IPS-20b (cell line): ENCODE measurements around the gene F9.

Experiments used
- H3K27ac ChIP-seq: one replicate; pipeline ENCODE4 v1.5.1; 2013; ENCODE audit warnings: low read length
- H3K27me3 ChIP-seq: 2 replicates; pipeline ENCODE4 v1.6.1; 2013; ENCODE audit warnings: mild to moderate bottlenecking, low read length, inconsistent platforms; ENCODE audit not compliant: insufficient read depth
- H3K36me3 ChIP-seq: 2 replicates; pipeline ENCODE4 v1.6.1; 2013; ENCODE audit warnings: low read depth, mild to moderate bottlenecking, inconsistent platforms, low read length, moderate library complexity; ENCODE audit not compliant: insufficient read depth
- H3K4me1 ChIP-seq: 2 replicates; pipeline ENCODE4 v1.6.1; 2013; ENCODE audit warnings: mild to moderate bottlenecking, control low read depth, inconsistent platforms, low read length, moderate library complexity; ENCODE audit not compliant: insufficient read depth
- H3K4me3 ChIP-seq: 2 replicates; pipeline ENCODE4 v1.5.1; 2013; ENCODE audit warnings: mild to moderate bottlenecking, low read length, inconsistent platforms
- H3K9ac ChIP-seq: 2 replicates; pipeline ENCODE4 v1.6.1; 2013; ENCODE audit warnings: low read depth, mild to moderate bottlenecking, inconsistent platforms, low read length, moderate library complexity
- H3K9me3 ChIP-seq: 2 replicates; pipeline ENCODE4 v1.6.1; 2013; ENCODE audit warnings: mild to moderate bottlenecking, low read depth, low read length, inconsistent platforms; ENCODE audit not compliant: insufficient read depth

Gene F9

GRCh38 chrX:139543920-139544319 is 13.4 kb downstream of the F9 start:
- H3K4me3 ChIP-seq: no peak overlapping the region
- H3K9me3 ChIP-seq: no peaks in the 10 kb centered on the region
- no peak overlapping the region for H3K27ac ChIP-seq
- no peaks in the 10 kb centered on the region for H3K36me3 ChIP-seq
- no peak overlapping the region for H3K9ac ChIP-seq
- no peaks in the 10 kb centered on the region for H3K27me3 ChIP-seq
- no peaks in the 10 kb centered on the region for H3K4me1 ChIP-seq

GRCh38 chrX:139544591-139544990 is 14.1 kb downstream of the F9 start:
- Histone ChIP-seq H3K27me3 (no peaks in the 10 kb centered on the region), H3K9me3 (no peaks in the 10 kb centered on the region), H3K27ac (no peak overlapping the region)

GRCh38 chrX:139554376-139554775 is 23.8 kb downstream of the F9 start:
- H3K4me1 ChIP-seq: no peaks in the 10 kb centered on the region
- H3K9me3 ChIP-seq: no peaks in the 10 kb centered on the region
- no peak overlapping the region for H3K27ac ChIP-seq
- H3K9ac ChIP-seq: no peak overlapping the region
- no peaks in the 10 kb centered on the region for H3K36me3 ChIP-seq
- H3K4me3 ChIP-seq: no peak overlapping the region
- H3K27me3 ChIP-seq: no peaks in the 10 kb centered on the region

More at GRCh38 chrX:139544591-139544990, 14.1 kb downstream of the F9 start:
- Histone ChIP-seq H3K36me3 (no peaks in the 10 kb centered on the region), H3K9ac (no peak overlapping the region), H3K4me1 (no peaks in the 10 kb centered on the region), H3K4me3 (no peak overlapping the region)

- Histone ChIP-seq H3K27me3 (no peaks in the 10 kb centered on the region), H3K27ac (no peak overlapping the region), H3K9ac (no peak overlapping the region), H3K4me1 (no peaks in the 10 kb centered on the region), H3K9me3 (no peaks in the 10 kb centered on the region), H3K36me3 (no peaks in the 10 kb centered on the region), H3K4me3 (no peak overlapping the region)
These were observed 24.6 kb downstream of the F9 start for GRCh38 chrX:139554991-139555675.

GRCh38 chrX:139559383-139560042 is 29.0 kb downstream of the F9 start:
- Histone ChIP-seq H3K4me3 (no peak overlapping the region), H3K36me3 (no peaks in the 10 kb centered on the region), H3K27ac (no peak overlapping the region), H3K9me3 (no peaks in the 10 kb centered on the region), H3K27me3 (no peaks in the 10 kb centered on the region), H3K9ac (no peak overlapping the region), H3K4me1 (no peaks in the 10 kb centered on the region)

GRCh38 chrX:139560221-139560620 is 29.7 kb downstream of the F9 start:
- no peak overlapping the region for H3K9ac ChIP-seq

GRCh38 chrX:139563251-139563650 is 32.7 kb downstream of the F9 start:
- Histone ChIP-seq H3K4me3 (no peak overlapping the region), H3K27ac (no peak overlapping the region), H3K4me1 (no peaks in the 10 kb centered on the region), H3K36me3 (no peaks in the 10 kb centered on the region), H3K9ac (no peak overlapping the region), H3K27me3 (no peaks in the 10 kb centered on the region), H3K9me3 (no peaks in the 10 kb centered on the region)

More at GRCh38 chrX:139560221-139560620, 29.7 kb downstream of the F9 start:
- no peaks in the 10 kb centered on the region for H3K4me1 ChIP-seq
- H3K9me3 ChIP-seq: no peaks in the 10 kb centered on the region
- no peak overlapping the region for H3K4me3 ChIP-seq
- no peaks in the 10 kb centered on the region for H3K27me3 ChIP-seq
- H3K27ac ChIP-seq: no peak overlapping the region
- no peaks in the 10 kb centered on the region for H3K36me3 ChIP-seq

- no peaks in the 10 kb centered on the region for H3K4me1 ChIP-seq
These were observed 36.4 kb downstream of the F9 start for GRCh38 chrX:139566981-139567380.

GRCh38 chrX:139581068-139581467 is 50.5 kb downstream of the F9 start:
- Histone ChIP-seq H3K9ac (no peak overlapping the region), H3K36me3 (no peaks in the 10 kb centered on the region), H3K4me3 (no peak overlapping the region), H3K4me1 (no peaks in the 10 kb centered on the region), H3K27me3 (no peaks in the 10 kb centered on the region), H3K27ac (no peak overlapping the region), H3K9me3 (no peaks in the 10 kb centered on the region)

More at GRCh38 chrX:139566981-139567380, 36.4 kb downstream of the F9 start:
- H3K9me3 ChIP-seq: no peaks in the 10 kb centered on the region
- no peak overlapping the region for H3K4me3 ChIP-seq
- H3K27ac ChIP-seq: no peak overlapping the region
- H3K9ac ChIP-seq: no peak overlapping the region
- no peaks in the 10 kb centered on the region for H3K36me3 ChIP-seq
- H3K27me3 ChIP-seq: no peaks in the 10 kb centered on the region

- Histone ChIP-seq H3K36me3 (no peaks in the 10 kb centered on the region), H3K4me3 (no peak overlapping the region), H3K27me3 (no peaks in the 10 kb centered on the region), H3K27ac (no peak overlapping the region), H3K4me1 (no peaks in the 10 kb centered on the region), H3K9me3 (no peaks in the 10 kb centered on the region), H3K9ac (no peak overlapping the region)
These were observed 55.1 kb downstream of the F9 start for GRCh38 chrX:139585613-139586012.

- H3K27ac ChIP-seq: no peak overlapping the region
- H3K9ac ChIP-seq: no peak overlapping the region
- no peak overlapping the region for H3K4me3 ChIP-seq
- no peaks in the 10 kb centered on the region for H3K27me3 ChIP-seq
- no peaks in the 10 kb centered on the region for H3K4me1 ChIP-seq
- H3K36me3 ChIP-seq: no peaks in the 10 kb centered on the region
- no peaks in the 10 kb centered on the region for H3K9me3 ChIP-seq
These were observed 65.5 kb downstream of the F9 start for GRCh38 chrX:139596068-139596467.

GRCh38 chrX:139600105-139600504 is 69.6 kb downstream of the F9 start:
- Histone ChIP-seq H3K27me3 (no peaks in the 10 kb centered on the region), H3K36me3 (no peaks in the 10 kb centered on the region), H3K9ac (no peak overlapping the region), H3K4me1 (no peaks in the 10 kb centered on the region), H3K9me3 (no peaks in the 10 kb centered on the region), H3K27ac (no peak overlapping the region), H3K4me3 (no peak overlapping the region)
